Osteocyte (in vitro differentiated cells): ENCODE results near the gene DPP7. TPM values are rescaled to one million over a fixed set of nuclear protein-coding genes. Genes with fewer than 3 reads are reported as not detected.
A peak's percentile ranks its signal among the peaks of the same experiment; 100 is the strongest.

Source experiments
- DNase-seq: peaks from one replicate; pipeline ENCODE4 v3.0.0; 2021; ENCODE audit warnings: mixed read lengths; ENCODE audit not compliant: unreplicated experiment; ENCODE audit errors: extremely low spot score
- H3K27ac Mint-ChIP-seq: one replicate; pipeline ENCODE4 v1.8.0; 2021; ENCODE audit warnings: mild to moderate bottlenecking, mixed read lengths; ENCODE audit not compliant: unreplicated experiment
- H3K27me3 Mint-ChIP-seq: one replicate; pipeline ENCODE4 v1.8.0; 2021; ENCODE audit warnings: mixed read lengths; ENCODE audit not compliant: unreplicated experiment
- H3K36me3 Mint-ChIP-seq: one replicate; pipeline ENCODE4 v1.8.0; 2021; ENCODE audit warnings: mixed read lengths; ENCODE audit not compliant: unreplicated experiment
- H3K4me1 Mint-ChIP-seq: one replicate; pipeline ENCODE4 v1.8.0; 2021; ENCODE audit warnings: mixed read lengths; ENCODE audit not compliant: unreplicated experiment
- H3K4me3 Mint-ChIP-seq: one replicate; pipeline ENCODE4 v1.8.0; 2021; ENCODE audit warnings: mild to moderate bottlenecking, moderate library complexity, mixed read lengths; ENCODE audit not compliant: unreplicated experiment
- H3K9me3 Mint-ChIP-seq: one replicate; pipeline ENCODE4 v1.8.0; 2021; ENCODE audit warnings: mixed read lengths; ENCODE audit not compliant: unreplicated experiment
- CTCF ChIP-seq: fragments of 200-600 bp; sonication (generic); IDR thresholded peaks from 2 replicates; pipeline ENCODE4 v1.5.0; 2021; ENCODE audit warnings: antibody characterized with exemption, mild to moderate bottlenecking, moderate library complexity
- total RNA-seq: library from RNA; stranded (reverse); gene quantifications from 2 replicates; pipeline ENCODE4 v1.2.1, GENCODE V29; 2021

The DPP7 gene
- total RNA-seq, 1 donor from 2014 or later: 118 TPM

DNA sequence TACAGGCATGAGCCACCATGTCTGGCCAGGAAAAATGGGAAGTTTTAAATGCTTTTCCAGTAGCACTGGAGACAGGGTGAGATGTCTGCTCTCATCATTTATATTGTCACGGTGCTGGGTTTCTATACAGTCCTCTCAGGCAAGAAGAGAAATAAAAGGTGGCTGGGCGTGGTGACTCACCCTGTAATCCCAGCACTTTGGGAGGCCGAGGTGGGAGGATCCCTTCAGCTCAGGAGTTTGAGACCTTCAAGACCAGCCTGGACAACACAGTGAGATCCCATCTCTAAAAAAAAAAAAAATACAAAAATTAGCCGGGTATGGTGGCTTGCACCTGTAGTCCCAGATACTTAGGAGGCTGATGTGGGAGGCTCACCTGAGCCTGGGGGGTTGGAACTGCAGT, 19.7 kb upstream of the DPP7 start:
- Mint-ChIP-seq H3K27me3 (peaks cover 16% of the 10 kb centered on the region), H3K4me3 (no peak overlapping the region)
- TF ChIP-seq CTCF: no peak

DNA sequence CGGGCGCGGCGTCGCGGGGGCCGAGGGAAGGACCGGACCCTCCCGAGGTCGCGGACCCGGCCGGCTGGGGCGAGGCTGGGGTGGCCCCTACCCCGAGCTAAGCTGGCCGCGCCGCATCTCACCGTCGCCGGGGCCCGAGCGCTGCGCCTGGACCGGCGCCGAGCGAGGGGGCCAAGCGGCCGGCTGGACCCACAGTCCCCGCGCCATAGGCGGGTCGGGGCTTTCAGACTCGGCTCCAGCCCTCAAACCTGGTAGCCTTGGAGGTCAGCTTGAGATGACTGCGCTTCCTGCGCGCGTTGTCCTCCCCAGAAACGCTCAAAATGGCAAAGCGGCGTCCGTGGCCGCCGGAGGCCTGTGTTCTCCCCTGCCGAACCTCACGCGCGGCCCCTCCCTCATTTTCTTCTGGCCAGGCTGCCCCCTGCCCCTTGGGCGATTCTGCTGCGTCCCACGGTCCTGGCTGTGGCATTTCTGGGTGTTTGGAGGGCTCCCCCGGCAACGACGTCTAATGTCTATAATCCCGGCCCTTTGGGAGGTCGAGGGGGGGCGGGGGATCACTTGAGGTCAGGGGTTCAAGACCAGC, 15.7 kb upstream of the DPP7 start:
- DNase-seq: peak; percentile 80
- H3K4me1 Mint-ChIP-seq: peaks cover 25% of the 10 kb centered on the region
- H3K27ac Mint-ChIP-seq: peak overlapping the region; percentile 38
- no peaks in the 10 kb centered on the region for H3K36me3 Mint-ChIP-seq
- H3K9me3 Mint-ChIP-seq: no peaks in the 10 kb centered on the region
- TF ChIP-seq CTCF: no peak
- H3K27me3 Mint-ChIP-seq: peaks cover 2% of the 10 kb centered on the region
- H3K4me3 Mint-ChIP-seq: peak overlapping the region; percentile 77

More for the DNA sequence above, 19.7 kb upstream of the DPP7 start:
- no peak for DNase-seq
- Mint-ChIP-seq H3K4me1 (peaks cover 2% of the 10 kb centered on the region), H3K27ac (no peak overlapping the region), H3K9me3 (no peaks in the 10 kb centered on the region), H3K36me3 (no peaks in the 10 kb centered on the region)

- peak; percentile 97 for DNase-seq
- Mint-ChIP-seq H3K27me3 (peaks cover 2% of the 10 kb centered on the region), H3K36me3 (no peaks in the 10 kb centered on the region), H3K4me1 (peaks cover 25% of the 10 kb centered on the region), H3K27ac (peak overlapping the region; percentile 73), H3K4me3 (peak overlapping the region; percentile 82), H3K9me3 (no peaks in the 10 kb centered on the region)
- TF ChIP-seq CTCF: no peak
These were observed 15.1 kb upstream of the DPP7 start for GRCh38 chr9:137129456-137130175.

- no peak for DNase-seq
- H3K4me3 Mint-ChIP-seq: peak overlapping the region; percentile 82
- peaks cover 25% of the 10 kb centered on the region for H3K4me1 Mint-ChIP-seq
- peak overlapping the region; percentile 70 for H3K27ac Mint-ChIP-seq
- no peak for TF ChIP-seq CTCF
- no peaks in the 10 kb centered on the region for H3K36me3 Mint-ChIP-seq
- H3K27me3 Mint-ChIP-seq: peaks cover 2% of the 10 kb centered on the region
- H3K9me3 Mint-ChIP-seq: no peaks in the 10 kb centered on the region
These were observed 14.4 kb upstream of the DPP7 start for GRCh38 chr9:137128862-137129455.

DNA sequence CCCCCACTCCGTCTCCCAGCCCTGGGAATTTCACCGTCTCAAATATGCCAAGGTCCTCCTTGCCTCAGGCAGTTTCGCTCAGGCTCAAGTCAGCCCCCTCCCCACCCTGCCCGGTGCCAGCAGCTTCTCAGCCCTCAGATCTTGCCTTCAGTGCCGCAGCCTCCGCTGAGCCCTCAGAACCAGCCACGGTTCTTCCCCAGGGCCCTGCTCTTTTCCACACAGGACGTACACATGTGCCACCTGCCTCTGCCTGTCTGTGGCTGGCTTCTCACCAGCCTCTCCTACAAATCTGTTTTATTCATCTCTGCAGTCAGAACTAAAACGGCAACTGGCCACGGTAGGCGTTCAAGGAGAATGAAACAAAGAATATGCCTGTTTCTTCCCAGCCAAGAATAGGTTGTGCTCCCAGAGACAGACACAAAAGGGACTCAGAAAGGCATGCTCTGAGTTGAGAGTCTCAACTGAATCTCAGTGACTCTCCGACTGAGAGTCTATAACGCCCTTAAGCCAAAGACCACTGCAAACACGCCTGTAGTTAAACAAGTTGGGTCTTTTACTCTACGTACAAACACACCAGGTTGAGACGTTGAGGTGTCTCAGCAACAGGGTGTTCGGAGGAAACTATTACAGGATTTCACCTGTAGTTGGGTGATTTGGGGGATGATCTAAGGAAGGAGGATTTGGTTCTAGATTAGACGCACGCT, 13.8 kb upstream of the DPP7 start:
- no peak for DNase-seq
- Mint-ChIP-seq H3K27me3 (peaks cover 2% of the 10 kb centered on the region), H3K4me3 (peak overlapping the region; percentile 82), H3K9me3 (no peaks in the 10 kb centered on the region), H3K4me1 (peaks cover 25% of the 10 kb centered on the region), H3K27ac (peak overlapping the region; percentile 70), H3K36me3 (no peaks in the 10 kb centered on the region)
- no peak for TF ChIP-seq CTCF
